Measurements from ENCODE around the gene SIK1.
"Not testable (repeated sequence)": the region's sequence is repeated elsewhere in the genome, so short reads cannot be mapped to it uniquely, and the experiment has no call there.

GRCh38 chr21:43419475-43419874, 7.5 kb downstream of the SIK1 start:
- TF ChIP-seq CTCF, POLR2A (IDR thresholded peaks at IDR 0.05): not testable (repeated sequence)
